H1 (cell line): ENCODE data around the gene DNAJB14.
"Not testable (repeated sequence)": the region's sequence is repeated elsewhere in the genome, so short reads cannot be mapped to it uniquely, and the experiment has no call there.

Experiments used
- GTF2F1 ChIP-seq: IDR thresholded peaks from 2 replicates; pipeline ENCODE4 v1.6.1; 2012; ENCODE audit warnings: low read depth, low read length, improper control_type of control experiment, borderline replicate concordance
- POLR2A ChIP-seq, 2 experiments: IDR thresholded peaks; 1 replicate in 1 of 2; 2 replicates in 1 of 2; pipeline ENCODE4 v1.6.1; 2011; ENCODE audit warnings: low read depth in 2 of 2, low read length in 2 of 2, mild to moderate bottlenecking in 2 of 2; ENCODE audit errors: control extremely low read depth in 1 of 2
- POLR2AphosphoS5 ChIP-seq: IDR thresholded peaks from 2 replicates; pipeline ENCODE4 v1.6.1; 2011; ENCODE audit warnings: low read depth, low read length
- TF ChIP-seq, protein P1 (sequence below), 3 experiments: IDR thresholded peaks; 1 replicate in 2 of 3; 2 replicates in 1 of 3; pipeline versions ENCODE4 v1.5.1 to v1.6.1; 2011; ENCODE audit warnings: low read length in 3 of 3, mild to moderate bottlenecking in 3 of 3, inconsistent platforms in 2 of 3, low read depth in 1 of 3, moderate library complexity in 1 of 3; ENCODE audit not compliant: insufficient read depth in 1 of 3; ENCODE audit errors: control extremely low read depth in 1 of 3

DNA sequence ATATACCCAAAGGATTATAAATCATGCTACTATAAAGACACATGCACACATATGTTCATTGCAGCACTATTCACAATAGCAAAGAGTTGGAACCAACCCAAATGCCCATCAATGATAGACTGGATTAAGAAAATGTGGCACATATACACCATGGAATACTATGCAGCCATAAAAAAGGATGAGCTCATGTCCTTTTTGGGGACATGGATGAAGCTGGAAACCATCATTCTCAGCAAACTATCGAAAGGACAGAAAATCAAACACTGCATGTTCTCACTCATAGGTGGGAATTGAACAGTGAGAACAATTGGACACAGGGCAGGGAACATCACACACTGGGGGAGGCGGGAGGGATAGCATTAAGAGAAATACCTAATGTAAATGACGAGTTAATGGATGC lies 11.8 kb upstream of the DNAJB14 start:
- TF ChIP-seq POLR2A (IDR thresholded peaks at IDR 0.05; ENCODE audit: control extremely low read depth in 1 of 2, low read depth in 2 of 2, low read length in 2 of 2); GTF2F1; POLR2AphosphoS5: not testable (repeated sequence)
- TF ChIP-seq, protein P1, sequence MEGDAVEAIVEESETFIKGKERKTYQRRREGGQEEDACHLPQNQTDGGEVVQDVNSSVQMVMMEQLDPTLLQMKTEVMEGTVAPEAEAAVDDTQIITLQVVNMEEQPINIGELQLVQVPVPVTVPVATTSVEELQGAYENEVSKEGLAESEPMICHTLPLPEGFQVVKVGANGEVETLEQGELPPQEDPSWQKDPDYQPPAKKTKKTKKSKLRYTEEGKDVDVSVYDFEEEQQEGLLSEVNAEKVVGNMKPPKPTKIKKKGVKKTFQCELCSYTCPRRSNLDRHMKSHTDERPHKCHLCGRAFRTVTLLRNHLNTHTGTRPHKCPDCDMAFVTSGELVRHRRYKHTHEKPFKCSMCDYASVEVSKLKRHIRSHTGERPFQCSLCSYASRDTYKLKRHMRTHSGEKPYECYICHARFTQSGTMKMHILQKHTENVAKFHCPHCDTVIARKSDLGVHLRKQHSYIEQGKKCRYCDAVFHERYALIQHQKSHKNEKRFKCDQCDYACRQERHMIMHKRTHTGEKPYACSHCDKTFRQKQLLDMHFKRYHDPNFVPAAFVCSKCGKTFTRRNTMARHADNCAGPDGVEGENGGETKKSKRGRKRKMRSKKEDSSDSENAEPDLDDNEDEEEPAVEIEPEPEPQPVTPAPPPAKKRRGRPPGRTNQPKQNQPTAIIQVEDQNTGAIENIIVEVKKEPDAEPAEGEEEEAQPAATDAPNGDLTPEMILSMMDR (IDR thresholded peaks at IDR 0.05; ENCODE audit: control extremely low read depth in 1 of 3, insufficient read depth in 1 of 3, low read depth in 1 of 3, low read length in 3 of 3) = not testable (repeated sequence)
